GM21447 (cell line): Measurements from ENCODE around the gene LATS2.

Experiments
- ATAC-seq: cut with Tn5 transposase; IDR thresholded peaks from one replicate; pipeline ENCODE4 v1.9.1; 2021; ENCODE audit not compliant: unreplicated experiment

The LATS2 gene

GRCh38 chr13:21020176-21020575, 41.2 kb downstream of the LATS2 start:
- no peak for ATAC-seq

DNA sequence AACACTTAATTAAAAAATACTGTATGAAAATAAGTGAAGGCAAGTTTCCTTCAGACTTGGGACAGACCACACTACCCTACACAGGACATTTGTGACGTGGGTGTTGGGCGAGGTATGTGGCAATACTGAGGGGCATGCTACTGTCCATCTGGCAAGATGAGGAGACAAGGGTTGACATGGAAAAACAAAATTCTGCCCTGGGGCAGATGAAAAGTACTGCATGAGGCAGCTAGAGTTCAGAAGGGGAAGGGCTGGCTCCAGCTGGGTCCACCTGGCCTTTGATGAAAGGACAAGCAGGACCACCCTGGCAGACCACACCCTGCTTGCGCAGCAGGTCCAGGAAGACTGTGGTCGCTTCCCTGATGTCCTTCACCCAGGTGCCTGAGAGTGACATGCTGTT, 43.2 kb downstream of the LATS2 start:
- no peak for ATAC-seq

- no peak for ATAC-seq
These were observed 44.9 kb downstream of the LATS2 start for GRCh38 chr13:21016487-21016886.

DNA sequence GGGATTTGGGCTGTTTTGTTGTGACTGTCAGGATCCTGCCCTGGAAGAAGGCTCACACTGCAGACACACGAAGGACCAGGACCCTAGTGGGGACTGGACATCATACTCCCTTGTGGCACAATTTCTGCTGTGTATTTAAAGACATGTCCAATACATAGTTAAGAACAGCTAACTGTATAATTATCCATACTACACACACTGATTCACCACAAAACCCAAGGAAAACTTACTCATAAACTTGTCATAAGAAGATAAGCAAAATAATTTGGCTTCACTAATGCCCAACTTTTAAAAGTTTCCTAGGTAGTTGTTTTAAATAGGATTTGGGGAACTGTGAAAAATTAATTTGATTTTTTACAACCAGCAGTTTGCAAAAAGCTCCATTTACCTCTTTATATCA, 46.1 kb downstream of the LATS2 start:
- no peak for ATAC-seq

DNA sequence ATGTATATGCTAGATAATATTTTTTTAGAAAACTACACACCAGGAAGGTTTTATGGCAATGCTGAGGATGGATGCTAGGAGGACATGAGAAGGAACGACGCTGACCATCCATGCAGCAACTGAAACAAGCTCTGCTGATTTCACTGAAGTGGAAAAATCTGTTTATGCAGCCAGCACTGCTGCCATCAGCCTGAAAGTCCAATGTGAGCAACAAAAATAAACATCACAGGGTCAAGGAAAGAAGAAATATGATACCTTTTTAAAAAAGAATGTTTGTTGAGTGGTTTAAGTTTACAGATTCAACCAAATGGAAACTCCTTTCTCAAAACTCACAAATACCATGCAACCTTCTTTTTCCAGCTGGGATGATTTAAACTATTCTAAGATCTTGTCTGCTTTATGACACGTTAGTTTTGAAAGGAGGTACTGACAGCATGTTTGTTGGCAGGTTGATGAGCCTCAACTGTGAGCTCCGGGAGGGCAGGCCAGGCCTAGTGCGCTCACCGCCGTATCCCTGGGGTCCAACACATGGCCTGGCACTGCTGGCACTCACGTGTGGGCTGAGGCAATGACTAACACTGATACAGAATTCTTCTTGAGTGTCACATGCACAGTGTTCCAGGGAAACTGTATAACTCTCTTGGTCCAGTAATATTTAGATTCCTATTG, 46.8 kb downstream of the LATS2 start:
- no peak for ATAC-seq

- ATAC-seq = no peak
These were observed 47.3 kb downstream of the LATS2 start for GRCh38 chr13:21014139-21014501.

DNA sequence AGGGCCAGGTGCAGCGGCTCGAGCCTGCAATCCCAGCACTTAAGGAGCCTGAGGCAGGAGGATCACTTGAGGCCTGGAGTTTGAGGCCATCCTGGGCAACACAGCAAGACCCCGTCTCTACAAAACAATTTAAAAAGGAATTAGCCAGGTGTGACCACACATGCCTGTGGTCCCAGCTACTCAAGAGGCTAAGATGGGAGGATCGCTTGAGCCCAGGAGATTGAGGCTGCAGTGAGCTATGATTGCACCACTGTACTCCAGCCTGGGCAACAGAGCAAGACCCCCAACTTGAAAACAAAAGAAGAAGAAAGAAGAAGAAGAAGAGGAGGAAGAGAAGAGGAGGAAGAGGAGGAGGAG, 47.7 kb downstream of the LATS2 start:
- ATAC-seq = no peak

DNA sequence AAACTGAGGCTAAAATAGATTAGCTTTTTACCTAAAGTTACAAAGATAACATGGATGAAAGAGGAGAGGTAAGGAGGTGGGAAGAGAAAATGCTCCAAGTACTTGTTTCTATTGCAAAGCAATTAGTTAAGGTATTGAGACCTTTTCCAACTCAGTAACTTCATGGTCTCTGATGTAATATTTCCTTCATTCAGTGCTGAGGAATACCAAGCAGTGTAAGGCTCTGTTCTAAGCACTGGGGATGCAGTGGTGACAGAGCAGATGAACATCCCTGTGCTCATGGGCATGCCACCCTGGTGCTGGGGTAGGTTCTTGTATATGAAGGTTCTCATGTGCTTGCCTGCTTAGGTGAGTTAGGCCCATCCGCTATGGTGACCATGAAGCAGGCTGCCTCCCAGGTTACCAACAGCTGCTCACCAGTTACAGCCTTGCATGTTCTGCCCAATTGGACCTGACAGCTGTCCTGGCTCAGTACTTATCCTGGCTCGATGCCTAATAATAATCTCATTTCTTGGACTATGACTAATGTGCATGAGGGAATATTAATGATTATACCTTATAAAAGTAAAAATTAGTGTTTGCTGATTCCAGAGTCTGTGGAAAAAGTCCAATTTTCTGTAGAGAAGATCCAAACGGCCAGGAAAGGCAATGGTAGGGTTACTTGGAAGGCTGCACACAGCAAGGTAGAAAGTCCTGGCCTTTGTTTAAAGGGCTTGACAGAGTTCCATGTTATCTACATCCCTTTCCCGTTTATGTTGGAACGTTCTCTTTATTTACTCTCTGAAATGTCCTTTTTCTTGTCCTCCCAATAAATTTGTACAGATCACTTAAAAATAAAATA, 48.3 kb downstream of the LATS2 start:
- ATAC-seq = no peak

GRCh38 chr13:21012211-21012610, 49.2 kb downstream of the LATS2 start:
- no peak for ATAC-seq

DNA sequence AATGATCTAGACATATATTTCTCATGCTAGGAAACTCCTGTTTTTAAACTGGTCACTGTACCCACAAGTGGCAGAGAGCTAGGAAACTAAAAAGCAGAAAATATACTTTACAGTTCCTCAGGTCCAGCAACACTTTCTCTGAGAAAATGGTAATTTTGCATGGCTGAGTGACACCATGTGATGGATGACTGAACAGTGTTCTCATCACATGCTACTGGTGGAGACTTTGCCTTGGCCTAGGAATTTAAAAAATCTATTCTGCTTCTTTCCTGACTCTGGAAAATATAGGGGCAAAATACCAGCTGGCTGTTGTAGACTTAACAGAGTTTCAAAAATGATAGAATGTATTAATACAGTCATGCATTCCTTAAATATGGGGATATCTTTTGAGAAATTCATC, 50.0 kb downstream of the LATS2 start:
- no peak for ATAC-seq

GRCh38 chr13:21010621-21011020, 50.8 kb downstream of the LATS2 start:
- ATAC-seq = no peak

GRCh38 chr13:21009036-21009435, 52.4 kb downstream of the LATS2 start:
- ATAC-seq = no peak

GRCh38 chr13:21008026-21008425, 53.4 kb downstream of the LATS2 start:
- no peak for ATAC-seq

- ATAC-seq = no peak
These were observed 55.0 kb downstream of the LATS2 start for GRCh38 chr13:21006141-21007005.

GRCh38 chr13:21005193-21005592, 56.2 kb downstream of the LATS2 start:
- ATAC-seq = no peak

DNA sequence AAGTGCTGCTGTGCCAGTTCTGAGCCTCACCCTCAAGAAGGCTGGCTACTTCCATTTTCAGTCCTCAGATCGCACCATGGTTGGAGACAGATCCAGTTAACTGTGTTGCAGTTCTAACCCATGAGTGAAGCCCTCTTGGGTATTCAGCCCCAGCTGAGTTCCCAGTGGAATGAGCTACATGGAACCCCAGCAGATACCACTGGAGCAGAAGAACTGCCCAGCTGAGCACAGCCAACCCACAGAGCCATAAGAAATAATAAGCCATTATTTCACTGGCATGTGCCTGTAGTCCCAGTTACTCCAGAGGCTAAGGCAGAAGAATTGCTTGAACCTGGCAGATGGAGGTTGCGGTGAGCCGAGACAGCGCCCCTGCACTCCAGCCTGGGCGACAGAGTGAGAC, 59.9 kb downstream of the LATS2 start:
- ATAC-seq = no peak

DNA sequence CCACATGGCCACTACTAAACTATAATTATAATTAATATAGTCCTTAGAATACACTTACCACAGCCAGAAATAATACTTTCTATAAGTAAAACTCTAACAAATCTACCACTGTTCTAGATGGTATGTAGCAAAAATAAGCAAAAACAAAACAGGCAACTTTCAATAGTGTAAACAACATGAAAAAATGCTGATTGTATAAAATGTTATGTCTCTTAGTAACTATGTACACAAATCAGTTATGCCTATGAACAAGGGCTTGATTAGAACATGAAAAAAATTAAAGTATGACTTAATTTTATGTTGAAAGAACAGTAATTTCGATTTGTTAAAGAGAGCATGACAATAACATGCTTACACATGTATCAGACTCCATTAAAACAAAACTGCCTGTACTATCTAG, 60.7 kb downstream of the LATS2 start:
- no peak for ATAC-seq

DNA sequence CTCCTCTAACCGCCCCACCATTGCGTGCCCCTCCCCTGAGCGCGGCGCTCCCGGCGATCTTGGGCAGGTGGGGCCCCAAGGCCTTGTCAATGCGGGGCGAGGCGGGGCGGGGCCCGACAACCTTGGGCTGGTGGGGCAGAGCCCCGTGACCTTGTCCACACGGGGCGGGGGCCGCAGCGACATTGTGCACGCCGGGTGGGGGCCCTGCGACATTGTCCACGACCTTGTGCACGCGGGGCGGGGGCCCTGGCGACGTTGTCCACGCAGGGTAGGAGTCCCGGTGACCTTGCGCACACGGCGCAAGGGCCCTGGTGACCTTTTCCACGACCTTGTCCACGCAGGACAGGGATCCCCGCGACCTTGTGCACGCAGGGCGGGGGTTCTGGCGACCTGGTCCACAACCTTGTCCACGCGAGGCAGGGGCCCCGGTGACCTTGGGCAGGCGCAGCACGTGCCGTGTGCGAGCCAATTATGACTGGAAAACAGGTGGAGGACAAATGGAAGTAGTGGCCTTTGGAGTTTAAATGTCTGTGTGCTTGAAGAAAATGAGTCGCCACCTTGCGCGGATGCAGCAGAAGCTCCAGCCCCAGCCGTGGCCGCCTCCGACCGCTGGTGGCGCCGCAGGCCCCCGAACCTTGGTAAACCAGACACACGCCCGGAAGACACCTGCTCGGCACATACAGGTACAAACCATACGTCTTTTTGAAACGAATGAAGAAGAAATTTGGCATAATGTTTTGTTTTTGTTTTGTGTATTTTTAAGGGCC, 62.6 kb downstream of the LATS2 start:
- ATAC-seq = no peak

DNA sequence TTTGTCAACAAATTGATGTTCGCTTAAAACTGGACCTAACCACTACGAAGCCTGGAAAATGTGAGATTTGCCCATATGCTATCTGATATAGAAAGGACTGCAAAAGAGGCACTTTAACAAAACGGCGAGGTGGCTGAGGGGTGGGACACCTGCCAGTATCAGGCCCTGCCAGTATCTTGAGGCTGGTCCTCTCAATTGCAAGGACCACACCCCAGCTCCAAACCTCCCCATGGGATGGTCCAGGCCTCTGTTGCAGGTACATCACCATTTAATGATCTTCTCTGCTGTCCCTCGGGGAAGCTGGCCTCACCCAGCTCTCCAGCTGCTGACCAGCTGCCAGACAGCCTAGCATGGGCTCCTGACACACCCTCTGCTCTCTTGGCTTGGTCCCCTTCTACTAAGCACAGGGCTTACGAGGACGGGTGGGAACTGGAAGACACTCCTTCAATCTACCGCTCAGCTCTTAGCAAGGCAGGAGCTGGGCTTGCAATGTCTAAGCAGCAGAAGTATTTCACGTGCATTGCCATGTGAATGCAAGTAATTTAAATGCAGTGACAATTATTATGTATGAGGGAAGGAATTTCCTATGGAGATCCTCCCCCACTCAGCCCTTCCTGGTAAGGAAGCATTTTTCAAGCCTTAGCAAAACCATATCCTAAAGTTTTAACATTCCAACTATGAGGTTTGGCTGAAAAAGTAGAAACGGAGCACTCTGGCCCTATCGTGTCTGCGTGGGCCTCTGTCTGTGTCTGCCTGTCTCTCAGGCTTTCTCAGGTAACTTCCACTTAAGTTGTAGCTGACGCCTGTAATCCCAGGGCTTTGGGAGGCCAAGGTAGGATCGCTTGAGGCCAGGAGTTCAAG, 63.9 kb downstream of the LATS2 start:
- no peak for ATAC-seq

DNA sequence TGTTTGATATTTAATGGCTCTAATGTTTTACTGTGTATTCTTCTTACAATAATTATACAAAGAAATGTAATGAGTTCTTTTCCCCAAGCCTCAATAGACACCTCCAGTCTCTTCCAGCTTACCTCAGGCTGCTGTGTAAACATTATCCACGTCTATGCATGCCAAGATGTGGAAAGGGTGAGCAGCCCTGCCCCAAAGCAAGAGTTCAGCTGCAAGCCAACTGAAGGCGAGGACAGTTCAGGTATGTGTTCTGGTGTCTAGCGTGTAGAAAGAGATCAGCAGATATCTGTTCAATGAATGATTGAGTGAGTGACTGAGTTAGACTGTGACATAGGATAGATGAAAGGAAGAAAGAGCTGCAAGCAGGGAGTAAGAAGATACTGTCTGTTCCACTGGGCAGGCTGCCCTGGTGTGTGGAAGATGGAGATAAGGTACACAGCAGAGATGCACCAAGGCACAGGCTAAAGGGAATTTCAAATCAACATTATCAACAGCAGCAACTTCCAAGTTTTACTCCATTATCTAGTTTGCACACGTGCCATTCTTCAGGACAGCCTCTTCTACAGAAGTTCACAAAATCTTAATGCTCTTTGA, 66.0 kb downstream of the LATS2 start:
- ATAC-seq = no peak
